ENCODE data around the gene C1QL4.
"Not testable (repeated sequence)": the region's sequence is repeated elsewhere in the genome, so short reads cannot be mapped to it uniquely, and the experiment has no call there.

The C1QL4 gene

DNA sequence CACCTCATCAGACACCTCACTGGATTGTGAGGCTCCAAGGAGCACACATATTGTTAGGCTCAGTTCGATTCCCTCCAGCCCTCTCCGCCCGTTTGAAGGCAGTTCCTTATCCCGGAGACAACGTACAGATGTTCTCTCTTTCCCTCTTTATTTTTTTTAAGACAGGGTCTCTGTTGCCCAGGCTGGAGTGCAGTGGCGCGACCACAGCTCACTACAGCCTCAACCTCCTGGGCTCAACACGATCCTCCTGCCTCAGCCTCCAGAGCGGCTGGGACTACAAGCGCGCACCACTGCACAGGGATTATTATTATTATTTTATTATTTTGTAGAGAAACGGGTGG lies 14.7 kb downstream of the C1QL4 start:
- Histone ChIP-seq H3K4me3 (ENCODE audit: low read depth in 1 of 2, low read length in 2 of 2) (peak overlapping the region; percentile 73; a peak in 3 of 4 replicates), H2AFZ (ENCODE audit: low read depth, low read length) (peak overlapping the region; percentile 97), H3K9ac (ENCODE audit: low read depth, low read length) (peak overlapping the region; percentile 69), H3K9me3 (ENCODE audit: insufficient read depth, low read length, severe bottlenecking) (no peaks in the 10 kb centered on the region), H3K27me3 (ENCODE audit: insufficient read depth, low read length, poor library complexity) (no peaks in the 10 kb centered on the region), H4K20me1 (ENCODE audit: insufficient read depth, low read length) (0 out of 2 replicates have a peak, but pooled peaks cover 3% of the 10 kb centered on the region), H3K79me2 (ENCODE audit: insufficient read depth, low read length) (peaks cover 28% of the 10 kb centered on the region), H3K4me1 (ENCODE audit: insufficient read depth, low read length) (peaks cover 37% of the 10 kb centered on the region), H3K27ac (ENCODE audit: low read length) (peak overlapping the region; percentile 95), H3K4me2 (ENCODE audit: insufficient read depth, low read length) (peak overlapping the region; percentile 95), H3K36me3 (ENCODE audit: insufficient read depth, low read length) (peaks cover 35% of the 10 kb centered on the region)
- ATAC-seq (ENCODE audit: insufficient read depth, low read depth) (no peak; the same call in 2 of the 3 replicates), DNase-seq (no peak)
- no peak for TF ChIP-seq EZH2 (IDR thresholded peaks at IDR 0.05; ENCODE audit: borderline replicate concordance, low read depth, low read length, severe bottlenecking)
- TF ChIP-seq, protein P1, sequence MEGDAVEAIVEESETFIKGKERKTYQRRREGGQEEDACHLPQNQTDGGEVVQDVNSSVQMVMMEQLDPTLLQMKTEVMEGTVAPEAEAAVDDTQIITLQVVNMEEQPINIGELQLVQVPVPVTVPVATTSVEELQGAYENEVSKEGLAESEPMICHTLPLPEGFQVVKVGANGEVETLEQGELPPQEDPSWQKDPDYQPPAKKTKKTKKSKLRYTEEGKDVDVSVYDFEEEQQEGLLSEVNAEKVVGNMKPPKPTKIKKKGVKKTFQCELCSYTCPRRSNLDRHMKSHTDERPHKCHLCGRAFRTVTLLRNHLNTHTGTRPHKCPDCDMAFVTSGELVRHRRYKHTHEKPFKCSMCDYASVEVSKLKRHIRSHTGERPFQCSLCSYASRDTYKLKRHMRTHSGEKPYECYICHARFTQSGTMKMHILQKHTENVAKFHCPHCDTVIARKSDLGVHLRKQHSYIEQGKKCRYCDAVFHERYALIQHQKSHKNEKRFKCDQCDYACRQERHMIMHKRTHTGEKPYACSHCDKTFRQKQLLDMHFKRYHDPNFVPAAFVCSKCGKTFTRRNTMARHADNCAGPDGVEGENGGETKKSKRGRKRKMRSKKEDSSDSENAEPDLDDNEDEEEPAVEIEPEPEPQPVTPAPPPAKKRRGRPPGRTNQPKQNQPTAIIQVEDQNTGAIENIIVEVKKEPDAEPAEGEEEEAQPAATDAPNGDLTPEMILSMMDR (IDR thresholded peaks at IDR 0.05; ENCODE audit: borderline replicate concordance, extremely low read depth, low read length, poor library complexity, severe bottlenecking) = no peak

DNA sequence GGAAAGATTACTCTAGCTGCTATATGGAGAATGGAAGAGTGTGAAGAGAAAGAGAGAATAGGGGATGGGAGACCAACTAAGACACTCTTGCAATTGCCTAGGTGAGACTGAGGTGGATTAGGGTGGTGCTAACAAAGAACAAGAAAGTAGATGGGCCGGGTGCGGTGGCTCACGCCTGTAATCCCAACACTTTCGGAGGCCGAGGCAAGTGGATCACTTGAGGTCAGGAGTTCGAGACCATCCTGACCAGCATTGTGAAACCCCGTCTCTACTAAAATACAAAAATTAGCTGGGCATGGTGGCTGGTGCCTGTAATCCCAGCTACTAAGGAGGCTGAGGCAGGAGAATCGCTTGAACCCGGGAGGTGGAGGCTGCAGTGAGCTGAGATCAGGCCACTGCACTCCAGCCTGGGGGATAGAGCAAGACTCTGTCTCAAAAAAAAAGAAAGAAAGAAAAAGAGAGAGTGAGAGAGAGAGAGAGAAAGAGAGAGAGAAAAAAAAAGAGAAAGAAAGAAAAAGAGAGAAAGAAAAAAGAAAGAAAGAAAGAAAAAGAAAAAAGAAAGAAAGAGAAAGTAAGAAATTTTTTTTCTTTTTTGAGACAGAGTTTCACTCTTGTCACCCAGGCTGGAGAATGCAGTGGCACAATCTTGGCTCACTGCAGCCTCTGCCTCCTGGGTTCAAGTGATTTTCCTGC lies 16.4 kb downstream of the C1QL4 start:
- ATAC-seq (ENCODE audit: insufficient read depth, low read depth); H3K4me2 ChIP-seq (ENCODE audit: insufficient read depth, low read length); H3K9me3 ChIP-seq (ENCODE audit: insufficient read depth, low read length, severe bottlenecking); H3K27ac ChIP-seq (ENCODE audit: low read length); H3K4me3 ChIP-seq (ENCODE audit: low read depth in 1 of 2, low read length in 2 of 2); H4K20me1 ChIP-seq (ENCODE audit: insufficient read depth, low read length); H3K27me3 ChIP-seq (ENCODE audit: insufficient read depth, low read length, poor library complexity); DNase-seq; H2AFZ ChIP-seq (ENCODE audit: low read depth, low read length); H3K9ac ChIP-seq (ENCODE audit: low read depth, low read length): not testable (repeated sequence)
- Histone ChIP-seq H3K79me2 (ENCODE audit: insufficient read depth, low read length) (peaks cover 26% of the 10 kb centered on the region), H3K4me1 (ENCODE audit: insufficient read depth, low read length) (peaks cover 31% of the 10 kb centered on the region), H3K36me3 (ENCODE audit: insufficient read depth, low read length) (peaks cover 17% of the 10 kb centered on the region)

DNA sequence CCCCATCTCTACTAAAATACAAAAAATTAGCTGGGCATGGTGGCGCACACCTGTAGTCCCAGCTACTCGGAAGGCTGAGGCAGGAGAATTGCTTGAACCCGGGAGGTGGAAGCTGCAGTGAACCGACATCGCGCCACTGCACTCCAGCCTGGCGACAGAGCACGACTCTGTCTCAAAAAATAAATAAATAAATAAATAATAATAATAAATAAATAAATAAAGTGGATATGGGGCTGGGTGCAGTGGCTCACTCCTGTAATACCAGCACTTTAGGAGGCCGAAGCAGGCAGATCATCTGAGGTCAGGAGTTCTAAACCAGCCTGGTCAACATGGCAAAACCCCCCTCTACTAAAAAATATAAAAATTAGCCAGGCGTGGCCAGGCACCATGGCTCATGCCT lies 19.9 kb downstream of the C1QL4 start:
- not testable (repeated sequence) for H3K4me3 ChIP-seq (ENCODE audit: low read depth in 1 of 2, low read length in 2 of 2); H4K20me1 ChIP-seq (ENCODE audit: insufficient read depth, low read length); H3K4me1 ChIP-seq (ENCODE audit: insufficient read depth, low read length); H3K27ac ChIP-seq (ENCODE audit: low read length); H3K9ac ChIP-seq (ENCODE audit: low read depth, low read length); H3K79me2 ChIP-seq (ENCODE audit: insufficient read depth, low read length); H3K4me2 ChIP-seq (ENCODE audit: insufficient read depth, low read length); DNase-seq; H3K27me3 ChIP-seq (ENCODE audit: insufficient read depth, low read length, poor library complexity); H2AFZ ChIP-seq (ENCODE audit: low read depth, low read length); H3K36me3 ChIP-seq (ENCODE audit: insufficient read depth, low read length); H3K9me3 ChIP-seq (ENCODE audit: insufficient read depth, low read length, severe bottlenecking); ATAC-seq (ENCODE audit: insufficient read depth, low read depth)

DNA sequence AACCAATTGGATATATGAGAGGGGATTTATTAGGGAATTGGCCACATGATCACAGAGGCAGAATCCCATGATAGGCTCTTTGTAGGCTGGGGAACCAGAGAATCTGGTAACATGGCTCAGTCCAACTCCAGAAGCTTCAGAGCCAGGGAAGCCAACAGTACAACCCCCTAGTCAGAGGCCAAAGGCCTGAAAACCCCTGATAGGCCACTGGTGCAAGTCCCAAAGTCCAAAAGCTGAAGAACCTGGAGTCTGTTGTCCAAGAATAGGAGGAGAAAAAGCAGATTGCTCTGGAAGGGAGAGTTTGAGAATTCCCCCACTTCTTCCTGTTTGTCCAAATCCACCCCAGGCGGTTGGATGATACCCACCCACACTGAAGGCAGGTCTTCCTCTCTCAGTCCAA lies 22.2 kb downstream of the C1QL4 start:
- no peak for DNase-seq
- no peaks in the 10 kb centered on the region for H3K79me2 ChIP-seq (ENCODE audit: insufficient read depth, low read length)
- no peak overlapping the region for H2AFZ ChIP-seq (ENCODE audit: low read depth, low read length)
- no peaks in the 10 kb centered on the region for H3K9me3 ChIP-seq (ENCODE audit: insufficient read depth, low read length, severe bottlenecking)
- no peak overlapping the region for H3K4me3 ChIP-seq (ENCODE audit: low read depth in 1 of 2, low read length in 2 of 2)
- no peak overlapping the region for H3K27ac ChIP-seq (ENCODE audit: low read length)
- TF ChIP-seq, protein P1 (IDR thresholded peaks at IDR 0.05; ENCODE audit: borderline replicate concordance, extremely low read depth, low read length, poor library complexity, severe bottlenecking) = no peak
- TF ChIP-seq EZH2 (IDR thresholded peaks at IDR 0.05; ENCODE audit: borderline replicate concordance, low read depth, low read length, severe bottlenecking) = no peak
- no peaks in the 10 kb centered on the region for H3K27me3 ChIP-seq (ENCODE audit: insufficient read depth, low read length, poor library complexity)
- no peak for ATAC-seq (ENCODE audit: insufficient read depth, low read depth)
- no peaks in the 10 kb centered on the region for H3K36me3 ChIP-seq (ENCODE audit: insufficient read depth, low read length)
- no peak overlapping the region for H3K4me2 ChIP-seq (ENCODE audit: insufficient read depth, low read length)
- no peaks in the 10 kb centered on the region for H4K20me1 ChIP-seq (ENCODE audit: insufficient read depth, low read length)
- no peak overlapping the region for H3K9ac ChIP-seq (ENCODE audit: low read depth, low read length)
- H3K4me1 ChIP-seq (ENCODE audit: insufficient read depth, low read length) = no peaks in the 10 kb centered on the region

DNA sequence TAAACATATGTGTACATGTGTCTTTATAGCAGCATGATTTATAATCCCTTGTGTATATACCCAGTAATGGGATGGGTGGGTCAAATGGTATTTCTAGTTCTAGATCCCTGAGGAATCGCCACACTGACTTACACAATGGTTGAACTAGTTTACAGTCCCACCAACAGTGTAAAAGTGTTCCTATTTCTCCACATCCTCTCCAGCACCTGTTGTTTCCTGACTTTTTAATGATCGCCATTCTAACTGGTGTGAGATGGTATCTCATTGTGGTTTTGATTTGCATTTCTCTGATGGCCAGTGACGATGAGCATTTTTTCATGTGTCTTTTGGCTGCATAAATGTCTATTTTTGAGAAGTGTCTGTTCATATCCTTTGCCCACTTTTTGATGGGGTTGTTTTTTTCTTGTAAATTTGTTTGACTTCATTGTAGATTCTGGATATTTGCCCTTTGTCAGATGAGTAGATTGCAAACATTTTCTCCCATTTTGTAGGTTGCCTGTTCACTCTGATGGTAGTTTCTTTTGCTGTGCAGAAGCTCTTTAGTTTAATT lies 26.5 kb downstream of the C1QL4 start:
- H3K4me1 ChIP-seq (ENCODE audit: insufficient read depth, low read length); H4K20me1 ChIP-seq (ENCODE audit: insufficient read depth, low read length); H3K9ac ChIP-seq (ENCODE audit: low read depth, low read length); H3K27me3 ChIP-seq (ENCODE audit: insufficient read depth, low read length, poor library complexity); H3K4me2 ChIP-seq (ENCODE audit: insufficient read depth, low read length); H3K27ac ChIP-seq (ENCODE audit: low read length); H3K4me3 ChIP-seq (ENCODE audit: low read depth in 1 of 2, low read length in 2 of 2); ATAC-seq (ENCODE audit: insufficient read depth, low read depth); DNase-seq; H2AFZ ChIP-seq (ENCODE audit: low read depth, low read length); H3K36me3 ChIP-seq (ENCODE audit: insufficient read depth, low read length); H3K9me3 ChIP-seq (ENCODE audit: insufficient read depth, low read length, severe bottlenecking); H3K79me2 ChIP-seq (ENCODE audit: insufficient read depth, low read length): not testable (repeated sequence)
